Smooth muscle cell (in vitro differentiated cells): ENCODE results near the gene NKX3-2. TPM values are rescaled to one million over a fixed set of nuclear protein-coding genes. Genes with fewer than 3 reads are reported as not detected.

Experiments used
- DNase-seq: peaks from one replicate; lab custom pipeline; 2025; ENCODE audit not compliant: unreplicated experiment; lab: John Stamatoyannopoulos, UW
- H2AFZ ChIP-seq: fragments of 200-600 bp; sonication (generic); 2 replicates; pipeline ENCODE4 v1.6.0; 2016; ENCODE audit warnings: antibody characterized with exemption, low read depth, mild to moderate bottlenecking
- H3F3A ChIP-seq: fragments of 200-600 bp; sonication (generic); 2 replicates; pipeline ENCODE4 v1.6.0; 2017; ENCODE audit warnings: antibody characterized with exemption, low read depth
- H3K27ac ChIP-seq: fragments of 200-600 bp; sonication (generic); 2 replicates; pipeline ENCODE4 v1.5.1; 2016; ENCODE audit warnings: low read depth, mild to moderate bottlenecking
- H3K27me3 ChIP-seq: fragments of 200-600 bp; sonication (generic); 2 replicates; pipeline ENCODE4 v1.6.1; 2016; ENCODE audit warnings: low read depth, mild to moderate bottlenecking
- H3K36me3 ChIP-seq: fragments of 200-600 bp; sonication (generic); 2 replicates; pipeline ENCODE4 v1.5.1; 2016; ENCODE audit warnings: low read depth
- H3K4me1 ChIP-seq: fragments of 200-600 bp; sonication (generic); 2 replicates; pipeline ENCODE4 v1.5.1; 2016; ENCODE audit warnings: low read depth
- H3K4me2 ChIP-seq: fragments of 200-600 bp; sonication (generic); 2 replicates; pipeline ENCODE4 v1.6.0; 2016; ENCODE audit warnings: mild to moderate bottlenecking
- H3K4me3 ChIP-seq: fragments of 200-600 bp; sonication (generic); 2 replicates; pipeline ENCODE4 v1.5.1; 2016; ENCODE audit warnings: mild to moderate bottlenecking
- H3K79me2 ChIP-seq: fragments of 200-600 bp; sonication (generic); 2 replicates; pipeline ENCODE4 v1.6.0; 2016; ENCODE audit warnings: low read depth, mild to moderate bottlenecking
- H3K9ac ChIP-seq: fragments of 200-600 bp; sonication (generic); 2 replicates; pipeline ENCODE4 v1.6.0; 2016; ENCODE audit warnings: low read depth
- H3K9me3 ChIP-seq: fragments of 200-600 bp; sonication (generic); replicated peaks from 2 replicates; pipeline ENCODE4 v1.5.1; 2016; ENCODE audit warnings: low read depth
- H4K20me1 ChIP-seq: fragments of 200-600 bp; sonication (generic); 2 replicates; pipeline ENCODE4 v1.6.0; 2016; ENCODE audit warnings: low read depth
- CTCF ChIP-seq: fragments of 200-600 bp; sonication (generic); IDR thresholded peaks from 2 replicates; pipeline ENCODE4 v1.5.1; 2017; ENCODE audit warnings: borderline replicate concordance, mild to moderate bottlenecking, antibody characterized with exemption; ENCODE audit not compliant: insufficient read depth, poor library complexity, severe bottlenecking
- WGBS: methylation state at CpG from one replicate; pipeline ENCODE4 v1.1.7; 2016; ENCODE audit warnings: low lambda C conversion rate; 5-methylcytosine and 5-hydroxymethylcytosine counted together
- polyA plus RNA-seq: library from polyadenylated mRNA; unstranded; fragments of >200 nt; fragmentation: Nextera tagmentation; extraction: Ambion mirVana; gene quantifications from 2 replicates; pipeline ENCODE4 v1.2.1, GENCODE V29; 2016
- total RNA-seq: library from RNA; depleted of rRNA; stranded (reverse); fragments of >200 nt; gene quantifications from 2 replicates; pipeline ENCODE4 v1.2.3, GENCODE V29; 2014

NKX3-2 gene
- total and polyA plus RNA-seq, 2 experiments from 2014 or later: 3.6 to 6.7 TPM

GRCh38 chr4:13559413-13559812, 15.1 kb upstream of the NKX3-2 start:
- no peak overlapping the region for H3K4me3 ChIP-seq
- H3K27ac ChIP-seq: peak overlapping the region; percentile 49
- no peaks in the 10 kb centered on the region for H3K4me1 ChIP-seq
- H3F3A ChIP-seq: peaks cover 6% of the 10 kb centered on the region
- no peaks in the 10 kb centered on the region for H3K36me3 ChIP-seq
- no peaks in the 10 kb centered on the region for H4K20me1 ChIP-seq
- no peak overlapping the region for H2AFZ ChIP-seq
- TF ChIP-seq CTCF: no peak
- WGBS: 5% methylated on average over 2 of the region's 2 CpGs
- H3K79me2 ChIP-seq: no peaks in the 10 kb centered on the region
- no peak for DNase-seq
- H3K4me2 ChIP-seq: no peak overlapping the region
- no peaks in the 10 kb centered on the region for H3K9me3 ChIP-seq
- no peaks in the 10 kb centered on the region for H3K27me3 ChIP-seq
- H3K9ac ChIP-seq: no peak overlapping the region

GRCh38 chr4:13558881-13559280, 14.6 kb upstream of the NKX3-2 start:
- Histone ChIP-seq H3K9ac (no peak overlapping the region), H3F3A (peaks cover 6% of the 10 kb centered on the region), H2AFZ (no peak overlapping the region), H3K4me3 (no peak overlapping the region), H3K4me1 (no peaks in the 10 kb centered on the region), H3K4me2 (no peak overlapping the region), H3K9me3 (no peaks in the 10 kb centered on the region), H3K27me3 (no peaks in the 10 kb centered on the region), H3K36me3 (no peaks in the 10 kb centered on the region), H3K79me2 (no peaks in the 10 kb centered on the region), H4K20me1 (no peaks in the 10 kb centered on the region), H3K27ac (peak overlapping the region; percentile 49)
- no peak for DNase-seq
- WGBS: 67% methylated on average over 1 of the region's 1 CpG
- no peak for TF ChIP-seq CTCF

- no peaks in the 10 kb centered on the region for H3K4me1 ChIP-seq
- WGBS: 91% methylated on average over 2 of the region's 2 CpGs
- H3K27ac ChIP-seq: no peak overlapping the region
- H3K79me2 ChIP-seq: no peaks in the 10 kb centered on the region
- H3K4me3 ChIP-seq: no peak overlapping the region
- H3F3A ChIP-seq: peaks cover 6% of the 10 kb centered on the region
- no peak overlapping the region for H3K9ac ChIP-seq
- no peak overlapping the region for H2AFZ ChIP-seq
- TF ChIP-seq CTCF: no peak
- no peak for DNase-seq
- no peaks in the 10 kb centered on the region for H3K36me3 ChIP-seq
- H3K4me2 ChIP-seq: no peak overlapping the region
- no peaks in the 10 kb centered on the region for H3K9me3 ChIP-seq
- H3K27me3 ChIP-seq: no peaks in the 10 kb centered on the region
- H4K20me1 ChIP-seq: no peaks in the 10 kb centered on the region
Measured at GRCh38 chr4:13555325-13555724, 11.0 kb upstream of the NKX3-2 start.

- Histone ChIP-seq H3K4me1 (no peaks in the 10 kb centered on the region), H3F3A (peaks cover 5% of the 10 kb centered on the region), H3K4me2 (no peak overlapping the region), H2AFZ (no peak overlapping the region), H3K79me2 (no peaks in the 10 kb centered on the region), H3K27ac (no peak overlapping the region), H3K36me3 (no peaks in the 10 kb centered on the region), H3K9me3 (no peaks in the 10 kb centered on the region), H3K9ac (no peak overlapping the region), H3K27me3 (peaks cover 6% of the 10 kb centered on the region), H3K4me3 (no peak overlapping the region), H4K20me1 (no peaks in the 10 kb centered on the region)
- 70% methylated on average over 1 of the region's 1 CpG for WGBS
- TF ChIP-seq CTCF: no peak
- no peak for DNase-seq
Measured at GRCh38 chr4:13553081-13553480, 8.8 kb upstream of the NKX3-2 start.
